ENCODE measurements around the gene SUMO4.

DNA sequence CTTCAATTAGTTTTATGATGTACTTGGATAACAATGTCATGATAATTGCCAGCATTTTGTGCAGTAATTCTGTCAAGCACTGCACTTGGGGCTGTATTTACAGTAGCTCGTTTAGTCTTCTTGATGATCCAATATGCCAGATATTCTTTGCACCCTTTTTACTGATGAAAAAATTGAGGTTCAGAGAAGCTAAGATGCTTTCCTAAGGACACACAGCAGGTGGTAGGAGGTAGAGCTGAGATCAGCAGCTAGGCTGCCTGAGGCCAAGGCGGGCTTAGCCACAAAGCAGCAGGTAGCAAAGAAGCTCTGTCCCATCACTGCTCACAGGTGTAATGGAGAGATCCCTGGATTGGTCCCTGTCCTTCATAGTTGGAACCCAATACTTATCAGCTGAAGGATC lies 33.3 kb downstream of the SUMO4 start:
- TF ChIP-seq, protein P1, sequence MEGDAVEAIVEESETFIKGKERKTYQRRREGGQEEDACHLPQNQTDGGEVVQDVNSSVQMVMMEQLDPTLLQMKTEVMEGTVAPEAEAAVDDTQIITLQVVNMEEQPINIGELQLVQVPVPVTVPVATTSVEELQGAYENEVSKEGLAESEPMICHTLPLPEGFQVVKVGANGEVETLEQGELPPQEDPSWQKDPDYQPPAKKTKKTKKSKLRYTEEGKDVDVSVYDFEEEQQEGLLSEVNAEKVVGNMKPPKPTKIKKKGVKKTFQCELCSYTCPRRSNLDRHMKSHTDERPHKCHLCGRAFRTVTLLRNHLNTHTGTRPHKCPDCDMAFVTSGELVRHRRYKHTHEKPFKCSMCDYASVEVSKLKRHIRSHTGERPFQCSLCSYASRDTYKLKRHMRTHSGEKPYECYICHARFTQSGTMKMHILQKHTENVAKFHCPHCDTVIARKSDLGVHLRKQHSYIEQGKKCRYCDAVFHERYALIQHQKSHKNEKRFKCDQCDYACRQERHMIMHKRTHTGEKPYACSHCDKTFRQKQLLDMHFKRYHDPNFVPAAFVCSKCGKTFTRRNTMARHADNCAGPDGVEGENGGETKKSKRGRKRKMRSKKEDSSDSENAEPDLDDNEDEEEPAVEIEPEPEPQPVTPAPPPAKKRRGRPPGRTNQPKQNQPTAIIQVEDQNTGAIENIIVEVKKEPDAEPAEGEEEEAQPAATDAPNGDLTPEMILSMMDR (conservative IDR thresholded peaks at IDR 0.05; ENCODE audit: low read depth, low read length) = no peak
- TF ChIP-seq SMC3 (IDR thresholded peaks at IDR 0.05; ENCODE audit: low read depth, low read length) = no peak
- TF ChIP-seq RFX5 (IDR thresholded peaks at IDR 0.05; ENCODE audit: low read depth, low read length) = no peak
- no peak for TF ChIP-seq POLR2A (IDR thresholded peaks at IDR 0.05; ENCODE audit: low read depth, low read length)
- TF ChIP-seq MAFK (IDR thresholded peaks at IDR 0.05; ENCODE audit: low read depth, low read length) = no peak
- no peak for TF ChIP-seq MXI1 (IDR thresholded peaks at IDR 0.05; ENCODE audit: borderline replicate concordance, low read depth, low read length)
- no peak for TF ChIP-seq BHLHE40 (IDR thresholded peaks at IDR 0.05; ENCODE audit: low read depth, low read length)
